ENCODE data around the gene RRP1B. TPM values are rescaled to one million over a fixed set of nuclear protein-coding genes. Genes with fewer than 3 reads are reported as not detected.

The RRP1B gene
- total RNA-seq, 1 donor, result 17.4 TPM

DNA sequence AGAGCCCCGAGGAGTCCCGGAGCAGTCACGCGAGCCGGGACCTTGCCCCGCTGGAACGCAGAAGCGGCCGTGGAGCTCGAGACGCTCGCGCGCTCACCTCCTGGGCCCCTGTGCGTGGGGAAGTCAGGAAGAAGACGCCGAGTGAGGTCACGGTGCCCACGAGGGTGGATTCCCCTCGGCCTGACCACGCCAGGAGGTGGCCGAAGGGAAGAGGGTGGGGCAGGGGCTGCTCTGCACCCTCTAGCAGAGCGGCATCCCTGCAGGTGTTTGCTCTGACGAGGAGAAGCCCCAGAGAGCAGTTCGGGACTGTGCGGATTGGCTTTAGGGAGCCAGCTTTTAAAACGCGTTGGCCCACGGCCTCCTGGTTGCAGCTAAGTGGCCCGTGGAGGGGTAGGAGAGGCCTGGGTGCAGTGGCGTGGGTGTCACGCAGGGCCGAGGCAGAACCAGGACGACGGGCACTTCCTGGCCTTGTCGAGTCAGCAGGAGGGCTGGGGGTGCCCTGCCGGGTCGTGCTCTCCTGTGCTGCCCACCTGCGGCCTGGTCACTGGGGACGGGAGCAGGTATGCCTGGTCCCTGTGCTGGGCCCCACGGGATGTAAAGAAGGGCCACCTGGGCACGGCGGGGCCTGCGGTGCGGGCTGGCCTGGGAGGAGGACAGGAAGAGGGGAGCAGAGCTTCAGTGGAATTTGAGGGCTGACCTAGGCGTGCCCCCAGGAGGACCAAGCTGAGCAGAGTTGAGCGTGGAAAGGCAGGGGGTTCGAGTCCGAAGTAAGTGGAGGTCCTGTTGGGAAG is 60.6 kb downstream of the RRP1B start:
- Histone ChIP-seq H3K36me3 (ENCODE audit: insufficient read depth, low read length) (peaks cover 18% of the 10 kb centered on the region), H4K20me1 (ENCODE audit: insufficient read depth, low read length) (peaks cover 40% of the 10 kb centered on the region), H3K27me3 (ENCODE audit: insufficient read depth, low read length) (no peaks in the 10 kb centered on the region), H3K9me3 (ENCODE audit: low read depth, low read length) (no peaks in the 10 kb centered on the region), H3K79me2 (ENCODE audit: insufficient read depth, low read length) (peaks cover 57% of the 10 kb centered on the region), H3K4me1 (ENCODE audit: insufficient read depth, low read length) (peaks cover 22% of the 10 kb centered on the region), H3K27ac (ENCODE audit: low read depth, low read length) (peak overlapping the region; percentile 41), H3K4me3 (ENCODE audit: insufficient read depth, low read length) (peak overlapping the region; percentile 91), H3K4me2 (ENCODE audit: insufficient read depth, low read length) (peak overlapping the region; percentile 84), H2AFZ (ENCODE audit: low read length) (peak overlapping the region; percentile 62)
- DNase-seq (ENCODE audit: insufficient read length, low spot score, missing footprints), result peak; percentile 76
- TF ChIP-seq, protein P1, sequence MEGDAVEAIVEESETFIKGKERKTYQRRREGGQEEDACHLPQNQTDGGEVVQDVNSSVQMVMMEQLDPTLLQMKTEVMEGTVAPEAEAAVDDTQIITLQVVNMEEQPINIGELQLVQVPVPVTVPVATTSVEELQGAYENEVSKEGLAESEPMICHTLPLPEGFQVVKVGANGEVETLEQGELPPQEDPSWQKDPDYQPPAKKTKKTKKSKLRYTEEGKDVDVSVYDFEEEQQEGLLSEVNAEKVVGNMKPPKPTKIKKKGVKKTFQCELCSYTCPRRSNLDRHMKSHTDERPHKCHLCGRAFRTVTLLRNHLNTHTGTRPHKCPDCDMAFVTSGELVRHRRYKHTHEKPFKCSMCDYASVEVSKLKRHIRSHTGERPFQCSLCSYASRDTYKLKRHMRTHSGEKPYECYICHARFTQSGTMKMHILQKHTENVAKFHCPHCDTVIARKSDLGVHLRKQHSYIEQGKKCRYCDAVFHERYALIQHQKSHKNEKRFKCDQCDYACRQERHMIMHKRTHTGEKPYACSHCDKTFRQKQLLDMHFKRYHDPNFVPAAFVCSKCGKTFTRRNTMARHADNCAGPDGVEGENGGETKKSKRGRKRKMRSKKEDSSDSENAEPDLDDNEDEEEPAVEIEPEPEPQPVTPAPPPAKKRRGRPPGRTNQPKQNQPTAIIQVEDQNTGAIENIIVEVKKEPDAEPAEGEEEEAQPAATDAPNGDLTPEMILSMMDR (IDR thresholded peaks at IDR 0.05; ENCODE audit: extremely low read depth, low read depth, low read length), result no peak

DNA sequence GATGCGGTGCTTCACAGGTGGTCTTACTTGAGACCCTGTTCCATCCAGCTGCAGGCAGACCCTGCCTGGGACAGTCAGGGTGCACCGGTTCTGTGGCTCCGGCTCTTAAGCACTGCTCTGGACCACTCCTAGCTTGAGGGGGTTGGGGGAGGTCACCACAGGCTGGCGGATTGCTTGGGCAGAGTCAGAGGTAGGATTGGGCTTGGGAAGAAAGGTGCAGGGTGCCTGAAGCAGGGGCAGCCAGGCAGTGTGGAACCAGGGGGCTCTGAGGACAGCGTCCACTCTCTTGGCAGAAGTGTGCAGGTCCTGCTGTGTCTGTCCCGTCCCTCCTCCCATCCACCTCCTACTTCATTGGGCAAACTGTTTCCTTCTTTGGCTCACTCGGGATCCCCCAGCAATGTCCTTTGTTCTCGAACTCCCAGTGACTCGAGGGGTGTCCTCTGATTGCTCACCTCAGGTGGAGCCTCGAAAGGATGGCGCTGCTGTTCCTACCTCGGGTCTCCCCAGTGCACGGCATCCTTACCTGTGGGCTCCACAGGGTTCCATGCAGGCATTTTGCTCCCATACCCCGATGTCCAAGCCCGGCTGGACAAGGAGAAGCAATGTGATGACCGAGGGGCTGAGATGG is 61.3 kb downstream of the RRP1B start:
- H3K27ac ChIP-seq (ENCODE audit: low read depth, low read length), result peak overlapping the region; percentile 41
- no peaks in the 10 kb centered on the region for H3K27me3 ChIP-seq (ENCODE audit: insufficient read depth, low read length)
- peaks cover 40% of the 10 kb centered on the region for H4K20me1 ChIP-seq (ENCODE audit: insufficient read depth, low read length)
- no peak overlapping the region for H2AFZ ChIP-seq (ENCODE audit: low read length)
- H3K9me3 ChIP-seq (ENCODE audit: low read depth, low read length), result no peaks in the 10 kb centered on the region
- H3K4me2 ChIP-seq (ENCODE audit: insufficient read depth, low read length), result peak overlapping the region; percentile 84
- peaks cover 59% of the 10 kb centered on the region for H3K79me2 ChIP-seq (ENCODE audit: insufficient read depth, low read length)
- peak overlapping the region; percentile 91 for H3K4me3 ChIP-seq (ENCODE audit: insufficient read depth, low read length)
- DNase-seq (ENCODE audit: insufficient read length, low spot score, missing footprints), result peak; percentile 44
- H3K36me3 ChIP-seq (ENCODE audit: insufficient read depth, low read length), result peaks cover 18% of the 10 kb centered on the region
- TF ChIP-seq, protein P1 (IDR thresholded peaks at IDR 0.05; ENCODE audit: extremely low read depth, low read depth, low read length), result no peak
- H3K4me1 ChIP-seq (ENCODE audit: insufficient read depth, low read length), result peaks cover 27% of the 10 kb centered on the region

DNA sequence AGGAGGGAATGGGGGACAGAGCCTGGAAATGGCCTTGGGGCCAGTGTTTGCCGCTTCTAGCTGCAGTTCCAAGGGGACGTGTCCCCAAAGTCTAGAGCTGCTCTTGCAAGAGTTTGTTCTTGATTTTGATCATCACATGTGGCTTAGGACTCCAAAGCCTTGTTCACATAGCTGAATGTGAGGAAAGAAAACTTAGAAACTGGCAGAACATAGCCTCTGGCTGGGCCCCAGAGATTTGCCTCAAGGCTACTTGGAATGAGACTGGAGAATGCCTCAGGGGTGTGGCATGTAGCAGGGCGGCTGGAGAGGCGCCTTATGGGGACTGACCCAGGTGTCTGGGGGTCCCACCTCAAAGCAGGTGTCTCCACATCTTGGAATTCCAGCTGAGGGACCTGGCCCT is 61.8 kb downstream of the RRP1B start:
- Histone ChIP-seq H3K36me3 (ENCODE audit: insufficient read depth, low read length) (peaks cover 18% of the 10 kb centered on the region), H3K79me2 (ENCODE audit: insufficient read depth, low read length) (peaks cover 59% of the 10 kb centered on the region), H3K9me3 (ENCODE audit: low read depth, low read length) (no peaks in the 10 kb centered on the region), H3K4me1 (ENCODE audit: insufficient read depth, low read length) (peaks cover 31% of the 10 kb centered on the region), H3K4me3 (ENCODE audit: insufficient read depth, low read length) (peak overlapping the region; percentile 91), H3K27ac (ENCODE audit: low read depth, low read length) (no peak overlapping the region), H2AFZ (ENCODE audit: low read length) (no peak overlapping the region), H4K20me1 (ENCODE audit: insufficient read depth, low read length) (peaks cover 40% of the 10 kb centered on the region), H3K27me3 (ENCODE audit: insufficient read depth, low read length) (no peaks in the 10 kb centered on the region), H3K4me2 (ENCODE audit: insufficient read depth, low read length) (peak overlapping the region; percentile 84)
- TF ChIP-seq, protein P1 (IDR thresholded peaks at IDR 0.05; ENCODE audit: extremely low read depth, low read depth, low read length), result no peak
- DNase-seq (ENCODE audit: insufficient read length, low spot score, missing footprints), result peak; percentile 63

DNA sequence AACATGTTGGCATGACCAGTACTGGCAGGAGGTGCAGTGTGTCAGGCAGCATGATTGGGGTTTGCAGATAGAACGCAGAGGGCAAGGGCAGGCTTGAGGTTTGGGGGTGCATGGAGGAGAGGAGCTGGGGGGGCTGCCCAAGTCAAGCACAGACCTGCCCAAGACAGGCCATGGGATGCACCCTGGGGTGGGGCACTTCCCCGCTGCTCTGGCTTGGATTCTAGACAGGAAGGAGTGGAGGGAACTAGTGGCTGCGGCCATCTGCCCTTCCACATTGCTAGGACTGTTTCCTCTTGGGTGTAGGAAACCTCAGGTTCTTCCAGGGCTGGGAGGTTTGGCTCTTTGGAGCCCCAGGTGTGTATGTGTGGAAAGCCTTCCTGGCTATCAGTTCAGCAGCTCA is 62.6 kb downstream of the RRP1B start:
- peaks cover 40% of the 10 kb centered on the region for H4K20me1 ChIP-seq (ENCODE audit: insufficient read depth, low read length)
- H3K36me3 ChIP-seq (ENCODE audit: insufficient read depth, low read length), result peaks cover 18% of the 10 kb centered on the region
- peaks cover 32% of the 10 kb centered on the region for H3K4me1 ChIP-seq (ENCODE audit: insufficient read depth, low read length)
- no peak overlapping the region for H3K4me3 ChIP-seq (ENCODE audit: insufficient read depth, low read length)
- H3K27ac ChIP-seq (ENCODE audit: low read depth, low read length), result no peak overlapping the region
- H3K9me3 ChIP-seq (ENCODE audit: low read depth, low read length), result no peaks in the 10 kb centered on the region
- no peak overlapping the region for H2AFZ ChIP-seq (ENCODE audit: low read length)
- H3K27me3 ChIP-seq (ENCODE audit: insufficient read depth, low read length), result no peaks in the 10 kb centered on the region
- peaks cover 65% of the 10 kb centered on the region for H3K79me2 ChIP-seq (ENCODE audit: insufficient read depth, low read length)
- TF ChIP-seq, protein P1 (IDR thresholded peaks at IDR 0.05; ENCODE audit: extremely low read depth, low read depth, low read length), result no peak
- H3K4me2 ChIP-seq (ENCODE audit: insufficient read depth, low read length), result no peak overlapping the region
- DNase-seq (ENCODE audit: insufficient read length, low spot score, missing footprints), result peak; percentile 22
